Epithelial cell of esophagus (primary cell): ENCODE data around the gene GLS.
"Not testable (repeated sequence)": the region's sequence is repeated elsewhere in the genome, so short reads cannot be mapped to it uniquely, and the experiment has no call there.

Experiments used
- DNase-seq: peaks from one replicate; pipeline ENCODE4 v3.0.0; 2010; ENCODE audit warnings: low read depth
- H3K4me3 ChIP-seq: 2 replicates; pipeline ENCODE4 v1.5.1; 2011; ENCODE audit warnings: mild to moderate bottlenecking, low read length, control low read depth
- TF ChIP-seq, protein P1 (sequence below): IDR thresholded peaks from 2 replicates; pipeline ENCODE4 v1.5.1; 2011; ENCODE audit warnings: low read depth, mild to moderate bottlenecking, low read length, control low read depth, inconsistent platforms; ENCODE audit not compliant: insufficient read depth; ENCODE audit errors: missing control alignments

GLS gene

DNA sequence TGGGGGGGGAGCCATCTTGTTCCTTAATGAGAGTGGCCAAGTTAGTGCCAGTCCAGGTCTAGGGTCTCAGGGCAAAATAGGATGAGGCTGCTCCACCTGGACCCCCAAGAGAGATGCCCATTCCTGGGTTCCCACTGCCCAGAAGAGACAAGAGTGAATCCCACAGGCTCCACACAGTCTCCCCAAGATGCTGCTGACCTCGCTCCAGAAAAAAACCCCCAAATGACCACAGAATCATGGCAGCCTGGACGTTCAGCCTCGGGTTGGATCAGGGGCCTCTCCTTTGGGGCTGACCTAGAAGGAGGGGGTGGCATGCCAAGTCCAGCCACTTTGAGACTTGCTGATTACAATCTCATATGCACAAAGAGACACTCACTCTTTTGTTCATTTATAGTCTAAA lies 108.3 kb downstream of the GLS start:
- TF ChIP-seq, protein P1, sequence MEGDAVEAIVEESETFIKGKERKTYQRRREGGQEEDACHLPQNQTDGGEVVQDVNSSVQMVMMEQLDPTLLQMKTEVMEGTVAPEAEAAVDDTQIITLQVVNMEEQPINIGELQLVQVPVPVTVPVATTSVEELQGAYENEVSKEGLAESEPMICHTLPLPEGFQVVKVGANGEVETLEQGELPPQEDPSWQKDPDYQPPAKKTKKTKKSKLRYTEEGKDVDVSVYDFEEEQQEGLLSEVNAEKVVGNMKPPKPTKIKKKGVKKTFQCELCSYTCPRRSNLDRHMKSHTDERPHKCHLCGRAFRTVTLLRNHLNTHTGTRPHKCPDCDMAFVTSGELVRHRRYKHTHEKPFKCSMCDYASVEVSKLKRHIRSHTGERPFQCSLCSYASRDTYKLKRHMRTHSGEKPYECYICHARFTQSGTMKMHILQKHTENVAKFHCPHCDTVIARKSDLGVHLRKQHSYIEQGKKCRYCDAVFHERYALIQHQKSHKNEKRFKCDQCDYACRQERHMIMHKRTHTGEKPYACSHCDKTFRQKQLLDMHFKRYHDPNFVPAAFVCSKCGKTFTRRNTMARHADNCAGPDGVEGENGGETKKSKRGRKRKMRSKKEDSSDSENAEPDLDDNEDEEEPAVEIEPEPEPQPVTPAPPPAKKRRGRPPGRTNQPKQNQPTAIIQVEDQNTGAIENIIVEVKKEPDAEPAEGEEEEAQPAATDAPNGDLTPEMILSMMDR, result no peak
- no peak overlapping the region for H3K4me3 ChIP-seq
- DNase-seq, result no peak

DNA sequence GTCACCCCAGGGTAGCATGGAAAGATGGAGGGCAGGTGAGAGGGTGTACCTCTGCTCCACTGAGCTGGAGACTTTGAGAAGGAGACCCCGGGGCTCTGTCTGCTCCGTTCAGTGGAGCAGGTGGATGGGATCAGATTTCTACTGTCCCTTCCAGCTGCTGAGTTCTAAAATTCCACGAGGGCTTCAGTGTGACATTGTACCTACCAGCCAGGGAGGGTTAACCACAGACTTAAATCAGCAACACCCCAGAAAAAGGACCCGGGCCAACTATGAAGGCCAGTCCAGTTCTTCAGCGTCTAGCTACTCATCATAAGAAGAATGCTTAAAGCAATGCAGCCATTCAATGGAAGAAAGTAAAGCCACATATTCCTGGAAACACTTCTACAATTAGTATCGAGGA lies 109.5 kb downstream of the GLS start:
- no peak overlapping the region for H3K4me3 ChIP-seq
- TF ChIP-seq, protein P1, result no peak
- no peak for DNase-seq

GRCh38 chr2:190993292-190993643 lies 112.6 kb downstream of the GLS start:
- TF ChIP-seq, protein P1, result no peak
- no peak for DNase-seq
- H3K4me3 ChIP-seq, result no peak overlapping the region

GRCh38 chr2:190994148-190994547 lies 113.5 kb downstream of the GLS start:
- no peak for DNase-seq
- no peak overlapping the region for H3K4me3 ChIP-seq
- TF ChIP-seq, protein P1, result no peak

DNA sequence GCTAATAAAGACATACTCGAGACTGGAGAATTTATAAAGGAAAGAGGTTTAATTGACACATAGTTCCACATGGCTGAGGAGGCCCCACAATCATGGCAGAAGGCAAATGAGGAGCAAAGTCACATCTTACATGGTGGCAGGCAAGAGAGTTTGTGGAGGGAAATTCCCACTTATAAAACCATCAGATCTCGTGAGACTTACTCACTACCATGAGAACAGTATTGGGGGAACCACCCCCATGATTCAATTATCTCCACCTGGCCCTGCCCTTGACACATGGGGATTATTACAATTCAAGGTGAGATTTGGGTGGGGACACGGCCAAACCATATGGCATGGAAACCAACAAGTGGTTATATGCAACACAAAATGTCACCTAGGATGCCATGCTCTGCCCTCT lies 114.7 kb downstream of the GLS start:
- DNase-seq, H3K4me3 ChIP-seq: not testable (repeated sequence)

DNA sequence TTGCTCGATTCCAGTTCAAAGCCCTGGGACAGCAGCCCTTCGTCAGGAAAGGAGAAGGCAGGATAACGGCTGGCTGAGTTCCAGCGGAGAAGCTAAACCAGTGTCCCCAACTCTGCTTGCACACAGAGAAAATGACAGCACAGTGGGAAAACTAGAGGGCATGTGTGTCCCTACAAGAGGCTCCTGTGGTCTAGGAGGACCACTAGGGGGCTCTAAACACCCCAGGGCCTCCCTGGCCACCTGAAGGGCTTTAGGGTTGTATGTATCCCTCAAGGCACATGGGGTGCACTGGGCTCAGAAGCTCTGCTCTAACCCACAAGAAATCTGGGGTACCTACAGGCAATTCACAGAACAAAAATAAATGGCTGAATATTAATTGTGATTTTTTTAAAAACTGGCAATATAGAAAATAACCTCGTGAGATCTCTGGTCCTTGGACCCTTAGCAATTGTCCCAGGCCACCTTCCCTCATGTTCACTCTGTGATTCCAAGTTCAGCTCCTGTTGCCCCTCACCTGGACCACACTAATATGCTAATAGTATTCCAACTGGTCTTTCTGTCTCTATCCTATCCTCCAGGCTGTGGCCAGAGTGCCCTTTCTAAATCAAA lies 115.8 kb downstream of the GLS start:
- H3K4me3 ChIP-seq, result no peak overlapping the region
- peak; percentile 44 for DNase-seq
- TF ChIP-seq, protein P1, result peak; percentile 52

GRCh38 chr2:190996947-190997346 lies 116.3 kb downstream of the GLS start:
- DNase-seq, result no peak
- TF ChIP-seq, protein P1, result no peak
- H3K4me3 ChIP-seq, result no peak overlapping the region
